ENCODE data around the gene LRRC8B. TPM values are rescaled to one million over a fixed set of nuclear protein-coding genes. Genes with fewer than 3 reads are reported as not detected.

Gene LRRC8B
- total RNA-seq, 1 experiment from 2014 or later: 15.0 TPM

DNA sequence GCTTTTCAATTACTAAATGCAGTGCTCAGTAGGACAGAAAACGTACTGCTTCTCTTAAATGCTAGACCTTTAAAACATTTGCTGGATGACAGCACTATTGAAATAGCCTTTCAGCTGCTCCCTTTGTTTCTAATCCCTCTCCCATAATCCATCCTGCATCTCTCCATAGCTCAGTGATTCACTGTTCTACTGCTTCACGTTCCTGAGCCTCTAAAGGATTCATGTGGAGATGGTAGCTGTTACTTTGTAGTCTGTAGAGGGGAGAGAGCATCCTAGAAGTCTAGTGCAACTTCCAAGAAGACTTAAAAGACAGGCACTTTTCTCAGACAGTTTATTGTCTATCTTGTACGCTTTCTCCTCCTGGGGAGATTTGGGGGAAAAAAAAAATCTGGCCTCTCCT, 51.4 kb downstream of the LRRC8B start:
- Histone ChIP-seq H3K27ac (no peak overlapping the region), H3F3A (ENCODE audit: insufficient read depth, low read depth) (no peaks in the 10 kb centered on the region; the same call in 1 of the 2 replicates), H2AFZ (no peak overlapping the region), H3K9me3 (ENCODE audit: insufficient read depth, low read depth) (no peaks in the 10 kb centered on the region), H3K36me3 (ENCODE audit: low read depth) (peaks cover 17% of the 10 kb centered on the region), H3K27me3 (ENCODE audit: insufficient read depth, low read depth) (no peaks in the 10 kb centered on the region), H3K9me2 (ENCODE audit: insufficient read depth) (no peaks in the 10 kb centered on the region), H3K4me3 (no peak overlapping the region), H3K4me1 (replicated peaks; ENCODE audit: insufficient read depth) (no peaks in the 10 kb centered on the region), H3K4me2 (no peak overlapping the region), H4K20me1 (ENCODE audit: insufficient read depth) (no peaks in the 10 kb centered on the region), H3K79me2 (ENCODE audit: low read depth) (no peaks in the 10 kb centered on the region)
- intact Hi-C loops (cut with micrococcal nuclease; ENCODE audit: unreplicated experiment): no loop called here
- BruUV-seq (replicated peaks): no TSS peak
- TF ChIP-seq EZH2 (IDR thresholded peaks at IDR 0.05; ENCODE audit: low read depth) (no peak), CTCF (conservative IDR thresholded peaks at IDR 0.05) (no peak)
- ChIA-PET CTCF (no interaction called here), POLR2A (ENCODE audit: unreplicated experiment) (no interaction called here)
- no peak for DNase-seq

GRCh38 chr1:89578151-89578550, 53.5 kb downstream of the LRRC8B start:
- BruUV-seq (replicated peaks): no TSS peak
- no peak for DNase-seq

DNA sequence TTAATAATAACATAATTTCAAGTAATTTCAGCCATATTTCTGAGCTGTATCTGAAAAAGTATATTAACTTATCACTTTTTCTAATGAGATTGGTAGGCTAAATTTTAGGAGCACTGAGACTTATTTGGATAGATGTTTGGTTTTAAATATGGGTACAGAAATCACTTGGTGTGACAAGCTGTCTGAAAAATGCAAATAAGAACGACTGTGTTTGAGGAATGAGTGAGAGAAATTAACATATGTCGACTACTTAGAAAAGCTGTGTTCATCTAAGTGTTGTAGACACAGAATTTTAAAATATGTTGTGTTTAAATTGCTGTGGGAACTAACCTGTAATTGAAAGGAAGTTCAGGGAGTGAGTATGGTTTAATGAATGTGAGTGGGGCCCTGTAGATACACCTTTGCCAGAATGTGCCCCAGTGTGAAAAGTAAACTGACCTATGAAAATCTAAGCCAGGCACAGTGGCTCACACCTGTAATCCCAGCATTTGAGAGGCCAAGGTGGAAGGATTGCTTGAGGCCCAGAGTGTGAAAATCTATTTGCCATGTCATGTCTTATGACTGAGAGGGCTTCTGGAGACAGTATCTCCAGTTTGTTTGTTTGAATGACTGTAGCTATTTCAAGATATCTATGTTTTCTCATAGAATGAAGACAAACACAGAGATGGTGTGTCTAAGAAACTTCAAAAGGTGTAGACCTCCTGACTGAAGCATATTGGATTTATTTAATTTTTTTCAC, 54.5 kb downstream of the LRRC8B start:
- Histone ChIP-seq H3K27ac (no peak overlapping the region), H3K4me2 (no peak overlapping the region), H3F3A (ENCODE audit: insufficient read depth, low read depth) (no peaks in the 10 kb centered on the region; the same call in 1 of the 2 replicates), H3K4me3 (no peak overlapping the region), H3K79me2 (ENCODE audit: low read depth) (no peaks in the 10 kb centered on the region), H3K27me3 (ENCODE audit: insufficient read depth, low read depth) (no peaks in the 10 kb centered on the region), H3K36me3 (ENCODE audit: low read depth) (peaks cover 28% of the 10 kb centered on the region), H3K9me2 (ENCODE audit: insufficient read depth) (no peaks in the 10 kb centered on the region), H2AFZ (no peak overlapping the region), H3K4me1 (replicated peaks; ENCODE audit: insufficient read depth) (no peaks in the 10 kb centered on the region), H4K20me1 (ENCODE audit: insufficient read depth) (no peaks in the 10 kb centered on the region), H3K9me3 (ENCODE audit: insufficient read depth, low read depth) (no peaks in the 10 kb centered on the region)
- intact Hi-C loops (cut with micrococcal nuclease; ENCODE audit: unreplicated experiment): no loop called here
- ChIA-PET POLR2A (ENCODE audit: unreplicated experiment) (no interaction called here), CTCF (no interaction called here)
- no TSS peak for BruUV-seq (replicated peaks)
- no peak for DNase-seq
- no peak for TF ChIP-seq CTCF (conservative IDR thresholded peaks at IDR 0.05)
- TF ChIP-seq EZH2 (IDR thresholded peaks at IDR 0.05; ENCODE audit: low read depth): no peak

More at GRCh38 chr1:89578151-89578550, 53.5 kb downstream of the LRRC8B start:
- no peaks in the 10 kb centered on the region for H3K9me3 ChIP-seq (ENCODE audit: insufficient read depth, low read depth)
- H2AFZ ChIP-seq: no peak overlapping the region
- ChIA-PET POLR2A (ENCODE audit: unreplicated experiment) (no interaction called here), CTCF (no interaction called here)
- H3K36me3 ChIP-seq (ENCODE audit: low read depth): peaks cover 26% of the 10 kb centered on the region
- no peaks in the 10 kb centered on the region for H3K27me3 ChIP-seq (ENCODE audit: insufficient read depth, low read depth)
- no peaks in the 10 kb centered on the region for H4K20me1 ChIP-seq (ENCODE audit: insufficient read depth)
- intact Hi-C loops (cut with micrococcal nuclease; ENCODE audit: unreplicated experiment): no loop called here
- TF ChIP-seq CTCF (conservative IDR thresholded peaks at IDR 0.05): no peak
- TF ChIP-seq EZH2 (IDR thresholded peaks at IDR 0.05; ENCODE audit: low read depth): no peak
- H3K4me2 ChIP-seq: no peak overlapping the region
- H3K27ac ChIP-seq: no peak overlapping the region
- no peak overlapping the region for H3K4me3 ChIP-seq
- no peaks in the 10 kb centered on the region for H3K4me1 ChIP-seq (replicated peaks; ENCODE audit: insufficient read depth)
- no peaks in the 10 kb centered on the region for H3K79me2 ChIP-seq (ENCODE audit: low read depth)
- H3K9me2 ChIP-seq (ENCODE audit: insufficient read depth): no peaks in the 10 kb centered on the region
- no peaks in the 10 kb centered on the region; the same call in 1 of the 2 replicates for H3F3A ChIP-seq (ENCODE audit: insufficient read depth, low read depth)
